ENCODE data around the gene RSPH1. TPM values are rescaled to one million over a fixed set of nuclear protein-coding genes. Genes with fewer than 3 reads are reported as not detected.

RSPH1 gene
- total and polyA plus RNA-seq, 2 of the 4 experiments (the other 2 are of a cell fraction) = not detected

DNA sequence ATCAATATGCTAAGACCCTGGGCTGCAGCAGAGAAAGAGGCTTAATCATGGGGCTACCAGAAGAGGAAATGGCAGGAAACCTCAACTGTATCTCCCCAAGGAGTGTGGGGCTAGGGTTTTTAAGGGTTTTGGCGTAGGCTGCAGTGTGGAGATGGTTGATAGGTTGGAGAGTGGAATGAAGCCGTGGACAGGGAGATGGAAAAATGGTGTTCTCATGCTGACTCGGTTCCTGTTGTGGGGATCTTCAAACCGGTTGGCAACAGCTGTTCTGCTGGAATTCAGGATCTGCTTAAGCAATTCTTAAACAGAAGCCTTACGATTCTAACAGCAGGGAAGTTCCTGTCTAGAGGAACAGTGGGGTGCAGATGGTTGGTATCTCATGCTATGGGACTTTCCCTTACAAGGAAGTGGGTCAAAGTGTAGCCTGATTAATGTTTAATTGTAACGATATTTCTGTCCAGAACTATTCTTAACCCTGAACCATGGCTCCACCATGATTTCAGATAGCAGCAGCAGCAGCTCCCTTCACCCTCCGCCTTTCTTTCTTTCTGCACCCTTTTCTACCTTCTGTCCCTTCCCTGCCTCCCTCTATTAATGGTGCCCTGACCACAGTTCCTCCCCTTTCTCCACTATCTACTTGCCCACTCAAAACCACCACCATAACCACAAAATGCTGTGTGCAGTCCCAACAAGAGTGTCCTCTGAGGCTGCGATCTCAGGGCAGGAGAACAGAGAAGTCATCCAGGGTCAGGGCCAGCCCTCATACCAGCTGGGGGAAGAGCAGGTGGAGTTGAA lies 30.8 kb downstream of the RSPH1 start:
- in situ Hi-C loops (cut with MboI; ENCODE audit: low sequenced_read_pairs) (no loop called here), intact Hi-C loops (cut with micrococcal nuclease) (no loop called here), dilution Hi-C loops (cut with HindIII; ENCODE audit: low sequenced_read_pairs, unreplicated experiment) (no loop called here)
- Histone ChIP-seq H2AK5ac (ENCODE audit: low read depth, low read length) (no peak overlapping the region), H3K79me1 (ENCODE audit: low read depth in 1 of 2, low read length in 2 of 2) (no peaks in the 10 kb centered on the region), H3K9me1 (ENCODE audit: insufficient read depth, low read length) (no peaks in the 10 kb centered on the region), H2BK5ac (ENCODE audit: low read depth, low read length, poor library complexity, severe bottlenecking) (no peak overlapping the region), H4K5ac (ENCODE audit: low read depth, low read length) (no peak overlapping the region), H3K27ac (ENCODE audit: insufficient read depth, low read length) (no peak overlapping the region), H4K8ac (ENCODE audit: low read depth in 2 of 2, low read length in 2 of 2) (no peak overlapping the region), H2AK9ac (replicated peaks; ENCODE audit: low read depth, low read length, poor library complexity) (peak overlapping the region; percentile 50), H3K36me3 (ENCODE audit: control insufficient read depth, insufficient read depth, low read length) (no peaks in the 10 kb centered on the region), H3K4me1 (ENCODE audit: control insufficient read depth, insufficient read depth, low read length) (no peaks in the 10 kb centered on the region), H3K18ac (ENCODE audit: low read depth, low read length) (no peak overlapping the region), H4K20me1 (ENCODE audit: insufficient read depth, low read length) (no peaks in the 10 kb centered on the region), H2AFZ (replicated peaks; ENCODE audit: low read length, poor library complexity) (no peak overlapping the region), H2BK15ac (ENCODE audit: low read depth, low read length) (no peak overlapping the region), H3K4me2 (ENCODE audit: low read depth, low read length) (no peak overlapping the region), H3K9me3 (ENCODE audit: control insufficient read depth, insufficient read depth, low read length) (no peaks in the 10 kb centered on the region), H3K14ac (replicated peaks; ENCODE audit: low read depth, low read length) (no peak overlapping the region), H3K23ac (ENCODE audit: low read depth, low read length) (no peak overlapping the region), H3K27me3 (ENCODE audit: control insufficient read depth, insufficient read depth, low read length) (peaks cover 6% of the 10 kb centered on the region), H3K9ac (ENCODE audit: low read depth, low read length) (no peak overlapping the region), H3K4ac (ENCODE audit: low read depth, low read length) (no peak overlapping the region), H3K56ac (ENCODE audit: extremely low read depth, insufficient read depth, low read length) (no peak overlapping the region), H4K91ac (ENCODE audit: insufficient read depth, low read depth, low read length) (no peak overlapping the region), H2BK120ac (ENCODE audit: low read depth, low read length) (no peak overlapping the region), H3K4me3 (ENCODE audit: insufficient read depth, low read depth, low read length) (no peak overlapping the region), H2BK20ac (ENCODE audit: low read depth, low read length) (no peak overlapping the region)
- no TSS peak for BruUV-seq (replicated peaks)
- TF ChIP-seq USF2 (IDR thresholded peaks at IDR 0.05; ENCODE audit: low read depth, low read length) (no peak), RAD21 (IDR thresholded peaks at IDR 0.05; ENCODE audit: low read length) (no peak), MAFK (IDR thresholded peaks at IDR 0.05; ENCODE audit: low read depth, low read length) (no peak), SMC3 (IDR thresholded peaks at IDR 0.05; ENCODE audit: low read depth, low read length) (no peak), RFX5 (IDR thresholded peaks at IDR 0.05; ENCODE audit: low read depth, low read length) (no peak), POLR2A (IDR thresholded peaks at IDR 0.05; ENCODE audit: low read depth, low read length) (no peak), CHD1 (IDR thresholded peaks at IDR 0.05; ENCODE audit: low read depth, low read length) (no peak), CEBPB (IDR thresholded peaks at IDR 0.05; ENCODE audit: low read depth, low read length) (no peak), RCOR1 (IDR thresholded peaks at IDR 0.05; ENCODE audit: insufficient replicate concordance, low read length) (no peak), FOS (IDR thresholded peaks at IDR 0.05; ENCODE audit: low read depth, low read length) (no peak)
- no CpG with 5 or more reads among the region's 8 CpGs for WGBS, 2 experiments (ENCODE audit: extremely low coverage in 2 of 2, insufficient read length in 1 of 2)
- ChIA-PET POLR2A (ENCODE audit: unreplicated experiment) (no interaction called here), CTCF (no interaction called here)
- DNase-seq = no peak
- no peak for ATAC-seq (ENCODE audit: low read depth)

Measured in IMR-90 (cell line).